Endodermal cell (in vitro differentiated cells): ENCODE measurements around the gene GNG14. TPM values are rescaled to one million over a fixed set of nuclear protein-coding genes. Genes with fewer than 3 reads are reported as not detected.

Experiments used
- DNase-seq: peaks from one replicate; pipeline ENCODE4 v3.0.0-alpha.2; 2017
- H3K27ac ChIP-seq: 2 replicates; pipeline ENCODE4 v1.5.1; 2013; ENCODE audit warnings: mild to moderate bottlenecking, low read depth, low read length, moderate library complexity
- H3K27me3 ChIP-seq: 2 replicates; pipeline ENCODE4 v1.6.1; 2013; ENCODE audit warnings: mild to moderate bottlenecking, low read length, moderate library complexity; ENCODE audit not compliant: insufficient read depth, control insufficient read depth, poor library complexity, severe bottlenecking
- H3K36me3 ChIP-seq: 2 replicates; pipeline ENCODE4 v1.7.0; 2013; ENCODE audit warnings: mild to moderate bottlenecking, low read length, moderate library complexity; ENCODE audit not compliant: control insufficient read depth, insufficient read depth
- H3K4me1 ChIP-seq: one replicate; pipeline ENCODE4 v1.7.0; 2013; ENCODE audit warnings: low read length; ENCODE audit not compliant: control insufficient read depth, insufficient read depth
- H3K4me3 ChIP-seq: 2 replicates; pipeline ENCODE4 v1.5.1; 2013; ENCODE audit warnings: mild to moderate bottlenecking, low read length, moderate library complexity
- H3K9ac ChIP-seq: 2 replicates; pipeline ENCODE4 v1.6.1; 2013; ENCODE audit warnings: mild to moderate bottlenecking, low read length, moderate library complexity; ENCODE audit not compliant: poor library complexity, severe bottlenecking; ENCODE audit errors: extremely low read depth
- H3K9me3 ChIP-seq: 2 replicates; pipeline ENCODE4 v1.6.1; 2013; ENCODE audit warnings: mild to moderate bottlenecking, low read length, moderate library complexity; ENCODE audit not compliant: control insufficient read depth
- H3K27ac Mint-ChIP-seq: 2 replicates; pipeline ENCODE4 v1.8.0; 2020; ENCODE audit warnings: mixed read lengths
- H3K27me3 Mint-ChIP-seq: 2 replicates; pipeline ENCODE4 v1.8.0; 2021; ENCODE audit warnings: mild to moderate bottlenecking, mixed read lengths; ENCODE audit not compliant: insufficient read depth
- H3K36me3 Mint-ChIP-seq: 2 replicates; pipeline ENCODE4 v1.8.0; 2020; ENCODE audit warnings: low read depth, mixed read lengths
- H3K4me1 Mint-ChIP-seq: 2 replicates; pipeline ENCODE4 v1.8.0; 2020; ENCODE audit warnings: mixed read lengths
- H3K4me3 Mint-ChIP-seq: 2 replicates; pipeline ENCODE4 v1.8.0; 2020; ENCODE audit warnings: mild to moderate bottlenecking, moderate library complexity, mixed read lengths
- H3K9me3 Mint-ChIP-seq: 2 replicates; pipeline ENCODE4 v1.8.0; 2020; ENCODE audit warnings: mild to moderate bottlenecking, mixed read lengths
- WGBS, 2 experiments: methylation state at CpG; one replicate each; pipeline versions ENCODE4 v1.1.5 to v1.1.7; 2013; ENCODE audit warnings: missing lambda C conversion rate in 2 of 2, mixed read lengths in 1 of 2; ENCODE audit not compliant: insufficient coverage in 1 of 2, insufficient read length in 1 of 2; 5-methylcytosine and 5-hydroxymethylcytosine counted together
- total RNA-seq, 2 donors: library from RNA; stranded (reverse); fragmentation: NEBNext Ultra II Directional in 1 of 2; extraction: Animal tissue kit (Norgen Biotek cat#: 25700) in 1 of 2; gene quantifications; 2 replicates in 1 of 2; 3 replicates in 1 of 2; pipeline ENCODE4 v1.2.1, GENCODE V29; 2021
- TF ChIP-seq, protein P1 (sequence below): fragments of 200-600 bp; sonication (generic); conservative IDR thresholded peaks from 2 replicates; pipeline ENCODE4 v1.5.0; 2021; ENCODE audit warnings: antibody characterized with exemption, mild to moderate bottlenecking

GNG14 gene
- total RNA-seq, 2 donors from 2014 or later, result not detected

DNA sequence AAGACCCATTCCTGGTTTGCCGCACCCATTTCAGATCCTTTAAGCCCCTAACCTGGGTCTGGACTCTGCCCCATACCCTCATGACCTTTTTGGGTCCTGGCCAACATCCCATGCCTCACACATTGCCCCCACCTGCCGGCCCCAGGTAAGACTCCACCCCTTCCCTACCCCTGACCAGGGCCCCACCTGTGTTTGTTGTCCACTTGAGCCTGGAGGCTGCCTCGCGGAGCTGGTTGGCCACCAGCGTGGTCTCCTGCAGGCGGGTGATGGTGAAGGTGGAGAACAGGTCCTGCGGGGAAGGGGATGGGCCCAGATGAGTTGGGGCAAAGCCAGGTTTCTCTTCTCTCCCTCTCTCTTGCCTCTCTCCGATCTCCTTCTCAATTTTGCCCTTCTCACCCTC lies 40.8 kb upstream of the GNG14 start:
- H3K9me3 ChIP-seq, result no peaks in the 10 kb centered on the region
- no peak for DNase-seq
- Mint-ChIP-seq H3K9me3 (peaks cover 1% of the 10 kb centered on the region), H3K27me3 (no peaks in the 10 kb centered on the region), H3K4me1 (no peaks in the 10 kb centered on the region), H3K36me3 (peaks cover 38% of the 10 kb centered on the region), H3K27ac (no peak overlapping the region), H3K4me3 (no peak overlapping the region)
- 78 to 93% methylated on average over 4 to 8 of the region's 8 CpGs for WGBS, 2 experiments
- H3K9ac ChIP-seq, result no peak overlapping the region
- H3K36me3 ChIP-seq, result no peaks in the 10 kb centered on the region
- TF ChIP-seq, protein P1, sequence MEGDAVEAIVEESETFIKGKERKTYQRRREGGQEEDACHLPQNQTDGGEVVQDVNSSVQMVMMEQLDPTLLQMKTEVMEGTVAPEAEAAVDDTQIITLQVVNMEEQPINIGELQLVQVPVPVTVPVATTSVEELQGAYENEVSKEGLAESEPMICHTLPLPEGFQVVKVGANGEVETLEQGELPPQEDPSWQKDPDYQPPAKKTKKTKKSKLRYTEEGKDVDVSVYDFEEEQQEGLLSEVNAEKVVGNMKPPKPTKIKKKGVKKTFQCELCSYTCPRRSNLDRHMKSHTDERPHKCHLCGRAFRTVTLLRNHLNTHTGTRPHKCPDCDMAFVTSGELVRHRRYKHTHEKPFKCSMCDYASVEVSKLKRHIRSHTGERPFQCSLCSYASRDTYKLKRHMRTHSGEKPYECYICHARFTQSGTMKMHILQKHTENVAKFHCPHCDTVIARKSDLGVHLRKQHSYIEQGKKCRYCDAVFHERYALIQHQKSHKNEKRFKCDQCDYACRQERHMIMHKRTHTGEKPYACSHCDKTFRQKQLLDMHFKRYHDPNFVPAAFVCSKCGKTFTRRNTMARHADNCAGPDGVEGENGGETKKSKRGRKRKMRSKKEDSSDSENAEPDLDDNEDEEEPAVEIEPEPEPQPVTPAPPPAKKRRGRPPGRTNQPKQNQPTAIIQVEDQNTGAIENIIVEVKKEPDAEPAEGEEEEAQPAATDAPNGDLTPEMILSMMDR, result no peak
- H3K4me3 ChIP-seq, result no peak overlapping the region
- H3K27ac ChIP-seq, result no peak overlapping the region
- no peaks in the 10 kb centered on the region for H3K27me3 ChIP-seq
- no peaks in the 10 kb centered on the region for H3K4me1 ChIP-seq

DNA sequence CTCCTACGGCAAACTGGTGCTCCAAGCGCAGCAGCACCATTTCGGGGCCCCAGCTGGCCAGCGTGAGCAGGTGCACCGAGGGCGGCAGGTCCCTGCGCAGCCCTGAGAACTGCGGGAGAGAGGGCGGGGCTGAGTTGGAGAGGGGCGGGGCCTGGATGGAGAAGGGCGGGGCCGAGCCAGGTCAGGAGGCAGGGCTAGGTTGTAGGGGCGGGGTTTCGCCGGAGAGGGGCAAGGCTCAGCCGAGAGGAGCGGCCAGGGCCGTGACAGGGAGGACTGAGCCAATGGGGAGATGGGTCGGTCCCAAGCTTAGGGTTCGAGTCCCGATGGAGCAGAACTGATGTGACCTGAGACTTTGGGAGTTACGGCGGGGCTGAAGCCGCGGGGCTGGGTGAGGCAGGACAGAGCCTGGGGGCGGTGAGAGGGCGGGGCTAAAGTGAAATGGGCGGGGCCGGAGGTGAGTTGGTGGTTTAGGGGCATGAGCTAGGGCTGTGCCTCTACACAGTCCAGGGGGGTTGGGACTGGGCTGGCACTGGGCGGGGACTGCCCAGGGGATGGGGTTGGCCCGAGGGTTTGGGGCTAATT lies 40.2 kb upstream of the GNG14 start:
- no peaks in the 10 kb centered on the region for H3K27me3 Mint-ChIP-seq
- H3K4me3 ChIP-seq, result no peak overlapping the region
- no peaks in the 10 kb centered on the region for H3K36me3 ChIP-seq
- H3K36me3 Mint-ChIP-seq, result peaks cover 40% of the 10 kb centered on the region
- H3K4me3 Mint-ChIP-seq, result no peak overlapping the region
- no peaks in the 10 kb centered on the region for H3K4me1 Mint-ChIP-seq
- WGBS, 2 experiments, result 78 to 91% methylated on average over 15 to 29 of the region's 31 CpGs
- H3K27ac Mint-ChIP-seq, result no peak overlapping the region
- TF ChIP-seq, protein P1, result no peak
- H3K9me3 Mint-ChIP-seq, result peaks cover 1% of the 10 kb centered on the region
- H3K9me3 ChIP-seq, result no peaks in the 10 kb centered on the region
- peak; percentile 94 for DNase-seq
- H3K9ac ChIP-seq, result no peak overlapping the region
- no peaks in the 10 kb centered on the region for H3K4me1 ChIP-seq
- no peaks in the 10 kb centered on the region for H3K27me3 ChIP-seq
- H3K27ac ChIP-seq, result no peak overlapping the region

DNA sequence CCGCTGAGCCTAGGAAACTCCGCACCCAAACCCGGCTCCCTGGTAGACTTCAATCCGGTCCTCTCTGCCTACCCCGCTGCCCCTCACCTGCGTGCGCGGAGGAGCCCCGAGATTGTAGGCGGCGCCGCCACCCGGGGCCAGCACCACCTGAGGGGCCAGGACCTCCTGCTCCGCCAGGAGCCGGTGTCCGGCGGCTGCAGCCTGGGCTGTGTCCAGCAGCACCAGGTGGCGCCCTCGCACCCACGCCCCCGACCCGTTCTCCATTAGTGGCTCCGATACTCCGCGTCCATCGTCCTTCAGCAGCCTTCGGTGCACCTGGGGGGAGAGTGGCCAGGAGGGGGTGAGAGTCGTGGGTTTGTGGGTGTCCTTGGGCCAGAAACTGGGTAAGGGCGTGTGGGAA lies 39.7 kb upstream of the GNG14 start:
- Histone ChIP-seq H3K4me1 (no peaks in the 10 kb centered on the region), H3K4me3 (no peak overlapping the region), H3K27ac (no peak overlapping the region), H3K36me3 (no peaks in the 10 kb centered on the region), H3K27me3 (no peaks in the 10 kb centered on the region), H3K9me3 (no peaks in the 10 kb centered on the region), H3K9ac (no peak overlapping the region)
- no peak overlapping the region for H3K4me3 Mint-ChIP-seq
- peaks cover 1% of the 10 kb centered on the region for H3K9me3 Mint-ChIP-seq
- H3K27me3 Mint-ChIP-seq, result no peaks in the 10 kb centered on the region
- 84 to 95% methylated on average over 21 to 29 of the region's 29 CpGs for WGBS, 2 experiments
- DNase-seq, result peak; percentile 71
- peaks cover 40% of the 10 kb centered on the region for H3K36me3 Mint-ChIP-seq
- TF ChIP-seq, protein P1, result peak; percentile 58
- no peak overlapping the region for H3K27ac Mint-ChIP-seq
- H3K4me1 Mint-ChIP-seq, result no peaks in the 10 kb centered on the region
